ENCODE data around the gene EGLN3.

EGLN3 gene

GRCh38 chr14:33946679-33947476, 4.0 kb downstream of the EGLN3 start:
- H3K4me3 ChIP-seq (ENCODE audit: low read depth, low read length): no peak overlapping the region
- no peak for TF ChIP-seq CTCF (IDR thresholded peaks at IDR 0.05; ENCODE audit: low read depth, low read length)

DNA sequence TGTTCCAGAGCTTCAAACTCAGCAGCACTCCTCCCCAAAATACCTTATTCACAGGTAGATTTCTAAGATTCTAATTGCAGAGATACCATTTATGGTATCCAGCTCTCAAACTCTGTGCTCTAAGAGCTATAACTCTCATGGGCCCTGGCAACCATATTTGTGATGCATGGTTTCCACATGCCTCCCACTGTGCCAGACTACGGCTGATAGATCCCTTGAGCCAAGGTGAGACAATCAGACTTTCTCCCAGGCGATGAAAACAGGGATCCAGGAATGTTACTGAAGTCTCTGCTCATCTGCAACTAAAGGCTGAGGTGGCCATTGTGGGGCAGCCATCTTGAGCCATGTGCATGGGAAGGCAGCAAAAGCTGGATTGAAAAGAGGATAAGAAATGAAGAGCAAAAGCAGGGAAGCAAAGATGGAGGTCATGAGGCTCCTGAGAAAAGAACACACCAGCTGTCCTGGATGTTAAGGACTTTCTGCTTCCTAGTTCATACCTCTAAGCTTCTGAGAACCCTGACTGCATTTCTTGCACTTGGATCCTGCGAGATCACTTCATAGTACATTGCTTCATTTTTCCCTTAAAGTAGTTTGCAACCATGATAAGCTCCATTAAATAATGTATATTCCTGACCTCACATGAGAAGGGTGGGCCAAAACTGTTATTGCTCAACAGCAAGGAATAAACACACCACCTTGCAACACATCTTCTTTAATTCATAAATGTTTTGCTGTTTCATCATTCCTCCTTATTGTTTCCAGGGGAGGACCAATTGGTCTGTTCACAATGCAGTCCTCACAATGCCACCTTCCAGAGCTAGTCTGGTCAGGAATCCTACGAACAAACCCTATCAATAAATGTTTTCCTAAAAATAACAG, 5.4 kb downstream of the EGLN3 start:
- H3K4me3 ChIP-seq (ENCODE audit: low read depth, low read length): no peak overlapping the region
- TF ChIP-seq CTCF (IDR thresholded peaks at IDR 0.05; ENCODE audit: low read depth, low read length): no peak

DNA sequence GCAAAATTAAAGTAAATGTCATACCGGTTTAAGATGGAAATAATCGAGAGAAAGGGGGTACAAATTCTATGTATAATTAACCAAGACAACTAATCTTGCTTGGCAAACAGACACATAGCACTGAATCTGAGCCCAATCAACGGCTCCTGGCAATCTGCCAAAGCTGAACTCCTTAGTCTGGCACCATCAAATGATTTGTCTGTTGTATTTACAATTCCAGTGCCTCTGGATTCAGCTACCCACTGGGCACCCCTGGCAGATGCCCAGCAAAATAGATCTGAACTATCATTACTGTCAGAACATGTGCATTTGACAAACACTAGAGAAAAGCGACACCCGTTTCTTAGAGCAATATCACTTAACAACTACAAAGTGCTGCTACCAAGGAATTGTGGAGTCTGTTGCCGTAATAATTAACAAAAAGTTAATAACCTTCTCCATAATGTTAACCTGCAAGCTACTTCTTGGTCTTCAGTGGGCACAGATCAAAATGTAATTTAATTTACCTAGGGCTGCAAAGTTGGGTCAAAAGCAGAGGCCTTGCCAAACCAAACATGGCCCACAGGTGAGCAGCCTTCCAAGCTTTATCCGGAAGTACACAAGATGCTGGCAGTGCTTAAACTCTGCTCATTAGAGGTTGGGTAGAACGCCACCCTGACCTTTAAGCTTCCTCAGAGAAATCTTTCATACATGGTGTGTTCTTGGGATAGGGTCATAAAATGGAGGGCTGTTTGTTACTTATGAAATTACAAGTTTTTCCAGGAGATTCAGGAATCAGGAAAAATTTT, 7.6 kb downstream of the EGLN3 start:
- H3K4me3 ChIP-seq (ENCODE audit: low read depth, low read length): no peak overlapping the region
- TF ChIP-seq CTCF (IDR thresholded peaks at IDR 0.05; ENCODE audit: low read depth, low read length): no peak

GRCh38 chr14:33941718-33942117, 9.2 kb downstream of the EGLN3 start:
- no peak overlapping the region for H3K4me3 ChIP-seq (ENCODE audit: low read depth, low read length)
- no peak for TF ChIP-seq CTCF (IDR thresholded peaks at IDR 0.05; ENCODE audit: low read depth, low read length)

GRCh38 chr14:33940561-33941011, 10.3 kb downstream of the EGLN3 start:
- no peak overlapping the region for H3K4me3 ChIP-seq (ENCODE audit: low read depth, low read length)
- no peak for TF ChIP-seq CTCF (IDR thresholded peaks at IDR 0.05; ENCODE audit: low read depth, low read length)

DNA sequence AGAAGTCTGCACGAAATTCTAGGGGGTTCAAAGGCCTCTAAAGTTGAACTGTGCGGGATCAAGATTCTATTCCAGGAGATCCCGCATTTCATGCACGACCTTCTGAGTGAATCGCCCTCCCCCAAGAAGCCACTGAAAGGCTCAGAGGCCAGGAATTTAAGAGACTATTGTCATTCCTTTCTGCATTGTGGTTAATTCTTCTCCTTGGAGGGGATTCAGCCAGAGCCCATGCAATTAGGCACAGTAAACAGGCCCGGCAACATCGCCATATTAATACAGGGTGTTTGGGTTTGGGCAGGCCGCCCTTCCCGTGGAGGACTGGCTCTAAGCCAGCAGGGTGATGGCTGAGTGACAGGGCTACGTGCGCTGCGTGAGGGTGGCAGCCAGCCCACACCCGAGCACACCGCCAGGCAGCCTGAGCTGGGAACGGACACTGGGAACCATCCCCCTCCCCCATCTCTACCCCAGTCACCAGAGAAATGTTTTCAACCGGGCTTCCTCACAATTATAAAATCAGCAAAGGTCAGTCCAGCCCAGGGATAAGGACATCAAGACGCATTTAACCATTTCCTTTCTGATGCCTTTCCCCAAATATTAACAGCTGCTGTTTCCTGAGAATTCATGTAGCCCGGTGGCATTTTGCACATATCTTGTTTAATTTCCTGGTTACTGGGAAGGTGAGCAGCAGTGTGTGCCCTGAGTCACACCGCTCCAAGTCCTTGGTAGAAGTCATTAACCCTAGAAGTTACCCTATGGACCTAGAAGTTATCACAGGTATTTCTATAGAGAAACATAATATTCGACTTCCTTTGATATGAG, 12.5 kb downstream of the EGLN3 start:
- no peak overlapping the region for H3K4me3 ChIP-seq (ENCODE audit: low read depth, low read length)
- TF ChIP-seq CTCF (IDR thresholded peaks at IDR 0.05; ENCODE audit: low read depth, low read length): no peak
